ENCODE results near the gene PHACTR3.

PHACTR3 gene

DNA sequence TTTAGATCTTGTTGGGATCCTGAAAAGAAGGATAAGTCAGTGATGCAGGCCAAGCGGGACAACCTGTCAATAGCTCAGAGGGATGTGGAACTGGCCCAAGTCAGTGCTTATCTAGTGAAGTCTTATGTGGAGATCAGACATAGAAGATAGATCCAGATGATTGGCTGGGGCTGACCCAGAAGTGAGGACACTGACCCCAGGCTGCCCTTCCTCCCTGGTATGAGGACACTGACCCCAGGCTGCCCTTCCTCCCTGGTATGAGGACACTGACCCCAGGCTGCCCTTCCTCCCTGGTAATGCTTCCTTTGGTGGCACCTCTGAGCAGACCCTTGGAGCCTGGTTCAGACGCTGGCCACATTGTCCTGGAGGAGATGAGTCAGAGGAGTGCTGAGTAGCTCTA is 159.7 kb downstream of the PHACTR3 start:
- Histone ChIP-seq H3K4me3 (ENCODE audit: low read depth, low read length, poor library complexity, severe bottlenecking) (no peak overlapping the region), H3F3A (ENCODE audit: insufficient read depth, low read length) (no peaks in the 10 kb centered on the region), H3K9me3 (ENCODE audit: low read length) (no peaks in the 10 kb centered on the region), H3K9me2 (ENCODE audit: low read depth, low read length) (no peaks in the 10 kb centered on the region), H3K4me2 (ENCODE audit: low read length) (no peak overlapping the region), H3K9ac (ENCODE audit: low read length) (no peak overlapping the region), H3K27ac (ENCODE audit: low read depth, low read length, poor library complexity, severe bottlenecking) (no peak overlapping the region), H3K79me2 (ENCODE audit: insufficient read depth, low read length) (no peaks in the 10 kb centered on the region), H2AFZ (ENCODE audit: low read length) (no peak overlapping the region), H4K20me1 (ENCODE audit: insufficient read depth, low read length) (no peaks in the 10 kb centered on the region), H3K36me3 (ENCODE audit: insufficient read depth, low read length) (no peaks in the 10 kb centered on the region), H3K27me3 (ENCODE audit: insufficient read depth, low read length) (no peaks in the 10 kb centered on the region), H3K4me1 (ENCODE audit: insufficient read depth, low read length, severe bottlenecking) (no peaks in the 10 kb centered on the region)
- TF ChIP-seq, protein P1, sequence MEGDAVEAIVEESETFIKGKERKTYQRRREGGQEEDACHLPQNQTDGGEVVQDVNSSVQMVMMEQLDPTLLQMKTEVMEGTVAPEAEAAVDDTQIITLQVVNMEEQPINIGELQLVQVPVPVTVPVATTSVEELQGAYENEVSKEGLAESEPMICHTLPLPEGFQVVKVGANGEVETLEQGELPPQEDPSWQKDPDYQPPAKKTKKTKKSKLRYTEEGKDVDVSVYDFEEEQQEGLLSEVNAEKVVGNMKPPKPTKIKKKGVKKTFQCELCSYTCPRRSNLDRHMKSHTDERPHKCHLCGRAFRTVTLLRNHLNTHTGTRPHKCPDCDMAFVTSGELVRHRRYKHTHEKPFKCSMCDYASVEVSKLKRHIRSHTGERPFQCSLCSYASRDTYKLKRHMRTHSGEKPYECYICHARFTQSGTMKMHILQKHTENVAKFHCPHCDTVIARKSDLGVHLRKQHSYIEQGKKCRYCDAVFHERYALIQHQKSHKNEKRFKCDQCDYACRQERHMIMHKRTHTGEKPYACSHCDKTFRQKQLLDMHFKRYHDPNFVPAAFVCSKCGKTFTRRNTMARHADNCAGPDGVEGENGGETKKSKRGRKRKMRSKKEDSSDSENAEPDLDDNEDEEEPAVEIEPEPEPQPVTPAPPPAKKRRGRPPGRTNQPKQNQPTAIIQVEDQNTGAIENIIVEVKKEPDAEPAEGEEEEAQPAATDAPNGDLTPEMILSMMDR (IDR thresholded peaks at IDR 0.05; ENCODE audit: low read length): no peak
- TF ChIP-seq EZH2 (IDR thresholded peaks at IDR 0.05; ENCODE audit: borderline replicate concordance, low read length): no peak

DNA sequence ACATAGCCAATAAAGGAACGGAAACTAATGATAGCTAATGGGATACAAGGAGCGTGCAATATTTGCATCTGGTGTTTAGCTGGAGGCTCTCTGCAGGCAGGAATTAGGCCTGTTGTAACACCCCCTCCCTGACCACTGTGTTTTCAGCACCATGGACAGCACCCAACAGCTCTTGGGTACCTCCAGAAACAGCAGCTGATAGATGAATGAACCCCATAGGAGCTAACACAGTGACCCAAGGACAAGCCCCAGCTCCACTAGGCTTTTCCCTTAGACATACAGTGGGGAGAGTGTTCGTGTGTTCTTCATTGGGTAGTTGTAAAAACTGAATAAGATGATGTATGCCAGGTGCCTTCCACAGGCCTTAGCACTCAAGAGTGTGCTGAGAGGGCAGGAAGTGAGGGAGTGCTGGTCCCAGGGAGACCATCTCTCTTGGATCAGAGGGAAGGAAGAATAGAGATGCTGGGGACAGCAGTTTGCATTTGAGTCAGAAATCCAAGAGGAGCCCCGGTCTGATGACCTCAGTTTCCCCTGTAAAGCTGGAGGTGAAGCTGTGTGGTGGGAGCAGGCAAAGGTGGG is 161.3 kb downstream of the PHACTR3 start:
- Histone ChIP-seq H3K36me3 (ENCODE audit: insufficient read depth, low read length) (no peaks in the 10 kb centered on the region), H3K79me2 (ENCODE audit: insufficient read depth, low read length) (no peaks in the 10 kb centered on the region), H3K4me2 (ENCODE audit: low read length) (no peak overlapping the region), H3K4me1 (ENCODE audit: insufficient read depth, low read length, severe bottlenecking) (no peaks in the 10 kb centered on the region), H3K9me2 (ENCODE audit: low read depth, low read length) (no peaks in the 10 kb centered on the region), H3K9ac (ENCODE audit: low read length) (no peak overlapping the region), H3K4me3 (ENCODE audit: low read depth, low read length, poor library complexity, severe bottlenecking) (no peak overlapping the region), H2AFZ (ENCODE audit: low read length) (no peak overlapping the region), H3K27ac (ENCODE audit: low read depth, low read length, poor library complexity, severe bottlenecking) (no peak overlapping the region), H3F3A (ENCODE audit: insufficient read depth, low read length) (no peaks in the 10 kb centered on the region), H3K9me3 (ENCODE audit: low read length) (no peaks in the 10 kb centered on the region), H3K27me3 (ENCODE audit: insufficient read depth, low read length) (no peaks in the 10 kb centered on the region), H4K20me1 (ENCODE audit: insufficient read depth, low read length) (no peaks in the 10 kb centered on the region)
- TF ChIP-seq, protein P1 (IDR thresholded peaks at IDR 0.05; ENCODE audit: low read length): no peak
- TF ChIP-seq EZH2 (IDR thresholded peaks at IDR 0.05; ENCODE audit: borderline replicate concordance, low read length): no peak

DNA sequence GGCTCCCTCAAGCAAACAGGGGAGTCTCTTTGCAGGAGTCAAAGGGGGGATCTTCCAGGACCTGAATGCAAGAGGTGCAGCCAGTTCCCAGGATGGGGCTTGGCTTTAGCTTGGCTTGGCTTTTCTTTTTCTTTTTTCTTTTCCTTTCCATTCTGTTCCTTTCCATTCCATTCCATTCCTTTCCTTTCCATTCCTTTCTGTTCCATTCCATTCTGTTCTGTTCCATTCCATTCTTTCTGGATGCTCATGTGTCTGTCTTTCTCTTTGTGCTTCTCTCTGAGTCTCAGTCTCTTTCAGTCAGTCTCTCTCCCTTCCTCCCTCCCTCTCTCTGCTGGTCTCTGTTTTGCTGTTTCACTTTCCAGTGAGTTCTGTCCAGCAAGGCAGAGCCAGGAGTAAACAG is 163.3 kb downstream of the PHACTR3 start:
- Histone ChIP-seq H4K20me1 (ENCODE audit: insufficient read depth, low read length) (no peaks in the 10 kb centered on the region), H2AFZ (ENCODE audit: low read length) (no peak overlapping the region), H3K9ac (ENCODE audit: low read length) (no peak overlapping the region), H3K36me3 (ENCODE audit: insufficient read depth, low read length) (no peaks in the 10 kb centered on the region), H3K4me3 (ENCODE audit: low read depth, low read length, poor library complexity, severe bottlenecking) (no peak overlapping the region), H3K79me2 (ENCODE audit: insufficient read depth, low read length) (no peaks in the 10 kb centered on the region), H3K4me2 (ENCODE audit: low read length) (no peak overlapping the region), H3K27me3 (ENCODE audit: insufficient read depth, low read length) (no peaks in the 10 kb centered on the region), H3K9me3 (ENCODE audit: low read length) (no peaks in the 10 kb centered on the region), H3K9me2 (ENCODE audit: low read depth, low read length) (no peaks in the 10 kb centered on the region), H3K4me1 (ENCODE audit: insufficient read depth, low read length, severe bottlenecking) (no peaks in the 10 kb centered on the region), H3K27ac (ENCODE audit: low read depth, low read length, poor library complexity, severe bottlenecking) (no peak overlapping the region), H3F3A (ENCODE audit: insufficient read depth, low read length) (no peaks in the 10 kb centered on the region)
- TF ChIP-seq EZH2 (IDR thresholded peaks at IDR 0.05; ENCODE audit: borderline replicate concordance, low read length): no peak
- TF ChIP-seq, protein P1 (IDR thresholded peaks at IDR 0.05; ENCODE audit: low read length): no peak

Measured in OCI-LY1 (cell line).